ENCODE results near the gene SLC14A1.

The SLC14A1 gene
- long read RNA-seq, donor 1, partial matches to known transcripts: 0 of 2 reads
- long read RNA-seq, donor 1, other reads (novel, unspliced or antisense): 0 of 2 reads
- long read RNA-seq, donor 2: 0 reads
- long read RNA-seq, donor 3, partial matches to known transcripts: 0 of 4 reads
- long read RNA-seq, donor 3, other reads (novel, unspliced or antisense): 0 of 4 reads
- long read RNA-seq, donor 4: 0 reads
- long read RNA-seq, donor 5: 0 reads
- long read RNA-seq, donor 6, partial matches to known transcripts: 0 of 4 reads
- long read RNA-seq, donor 6, other reads (novel, unspliced or antisense): 0 of 4 reads
- long read RNA-seq, donor 7: 0 reads
- long read RNA-seq, donor 8, partial matches to known transcripts: 0 of 1 reads
- long read RNA-seq, donor 8, other reads (novel, unspliced or antisense): 0 of 1 reads

- DNase-seq: no peak
These were observed at the start of gene SLC14A1 for GRCh38 chr18:45723567-45724355. SLC14A1 (plus strand) TSS chr18:45724181; CDS start chr18:45730321, 6,140 bp downstream.

- DNase-seq: no peak
These were observed 46.6 kb upstream of the SLC14A1 start for GRCh38 chr18:45677276-45677807.

GRCh38 chr18:45678441-45678840 lies 45.5 kb upstream of the SLC14A1 start:
- no peak for DNase-seq

GRCh38 chr18:45678850-45679249 lies 45.1 kb upstream of the SLC14A1 start:
- DNase-seq: no peak

GRCh38 chr18:45680066-45680690 lies 43.8 kb upstream of the SLC14A1 start:
- DNase-seq: no peak

GRCh38 chr18:45682181-45682580 lies 41.8 kb upstream of the SLC14A1 start:
- no peak for DNase-seq

- no peak for DNase-seq
These were observed 39.5 kb upstream of the SLC14A1 start for GRCh38 chr18:45684341-45685115.

- DNase-seq: no peak
These were observed 36.9 kb upstream of the SLC14A1 start for GRCh38 chr18:45686891-45687611.

GRCh38 chr18:45687621-45688020 lies 36.4 kb upstream of the SLC14A1 start:
- peak; percentile 29 for DNase-seq

- peak; percentile 18 for DNase-seq
These were observed 35.9 kb upstream of the SLC14A1 start for GRCh38 chr18:45688113-45688512.

GRCh38 chr18:45688833-45689232 lies 35.1 kb upstream of the SLC14A1 start:
- DNase-seq: no peak

- DNase-seq: no peak
These were observed 34.6 kb upstream of the SLC14A1 start for GRCh38 chr18:45689396-45689795.

- DNase-seq: peak; percentile 45
These were observed 32.8 kb upstream of the SLC14A1 start for GRCh38 chr18:45690975-45691815.

GRCh38 chr18:45691816-45692179 lies 32.2 kb upstream of the SLC14A1 start:
- no peak for DNase-seq

- no peak for DNase-seq
These were observed 21.2 kb upstream of the SLC14A1 start for GRCh38 chr18:45702708-45703265.

- DNase-seq: no peak
These were observed 15.2 kb upstream of the SLC14A1 start for GRCh38 chr18:45708831-45709230.

- DNase-seq: no peak
These were observed 11.9 kb upstream of the SLC14A1 start for GRCh38 chr18:45712061-45712460.

- DNase-seq: no peak
These were observed 10.7 kb upstream of the SLC14A1 start for GRCh38 chr18:45713239-45713638.

GRCh38 chr18:45715212-45715780 lies 8.7 kb upstream of the SLC14A1 start:
- DNase-seq: no peak

- no peak for DNase-seq
These were observed 4.9 kb upstream of the SLC14A1 start for GRCh38 chr18:45719106-45719505.
